Occipital lobe (tissue), 2 donors: ENCODE measurements around the gene ALDH18A1. TPM values are rescaled to one million over a fixed set of nuclear protein-coding genes. Genes with fewer than 3 reads are reported as not detected.
"Not testable (repeated sequence)": the region's sequence is repeated elsewhere in the genome, so short reads cannot be mapped to it uniquely, and the experiment has no call there.

Experiments used
- DNase-seq: peaks from one replicate; lab custom pipeline; 2025; lab: John Stamatoyannopoulos, UW
- total RNA-seq: library from RNA; depleted of rRNA; stranded (reverse); fragments of >200 nt; gene quantifications from one replicate; pipeline ENCODE4 v1.2.3, GENCODE V29; 2014

Gene ALDH18A1
- total RNA-seq, 1 donor from 2014 or later, result 39.8 TPM

- no peak for DNase-seq
Observed at GRCh38 chr10:95650232-95650631, 6.3 kb downstream of the ALDH18A1 start.

DNA sequence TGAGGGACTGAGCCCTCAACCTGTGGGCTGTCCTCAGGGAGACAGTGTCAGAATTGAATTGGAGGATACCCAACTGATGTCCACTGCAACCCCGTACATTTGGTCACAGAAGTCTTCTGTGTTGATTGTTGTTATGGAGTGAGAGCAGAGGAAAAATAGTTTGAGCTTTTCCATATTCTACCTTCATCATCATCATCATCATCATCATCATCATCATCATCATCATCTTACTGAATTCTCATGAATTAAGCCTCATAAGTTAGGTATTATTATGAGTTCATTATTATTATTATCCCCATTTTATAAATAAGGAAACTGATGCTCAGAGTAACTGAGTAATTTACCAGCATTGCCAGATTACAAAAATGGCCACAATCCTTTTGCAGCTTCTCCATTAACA lies 8.4 kb downstream of the ALDH18A1 start:
- no peak for DNase-seq

GRCh38 chr10:95646160-95646559 lies 10.4 kb downstream of the ALDH18A1 start:
- DNase-seq, result no peak

DNA sequence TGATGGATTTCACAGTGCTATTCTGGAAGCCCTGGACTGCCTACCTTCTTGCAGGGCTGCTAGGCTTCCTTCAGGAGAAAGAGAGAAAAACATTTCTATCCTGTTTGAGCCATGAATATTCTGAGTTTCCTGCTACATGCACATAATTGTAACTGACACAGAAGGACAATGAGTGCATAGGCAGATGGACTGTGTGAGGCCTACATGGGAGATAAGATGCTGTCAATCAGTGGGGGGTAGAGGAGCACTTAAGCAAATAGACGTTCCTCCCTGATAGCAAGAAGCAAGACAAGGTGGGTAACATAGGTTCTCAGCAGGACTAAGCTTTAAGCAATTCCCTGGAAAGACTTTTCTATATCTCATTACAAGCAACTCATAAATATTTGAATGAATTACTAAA lies 11.6 kb downstream of the ALDH18A1 start:
- no peak for DNase-seq

- no peak for DNase-seq
Observed at GRCh38 chr10:95640891-95641315, 15.6 kb downstream of the ALDH18A1 start.

GRCh38 chr10:95637911-95638310 lies 18.6 kb downstream of the ALDH18A1 start:
- no peak for DNase-seq

- DNase-seq, result no peak
Observed at GRCh38 chr10:95637140-95637539, 19.4 kb downstream of the ALDH18A1 start.

DNA sequence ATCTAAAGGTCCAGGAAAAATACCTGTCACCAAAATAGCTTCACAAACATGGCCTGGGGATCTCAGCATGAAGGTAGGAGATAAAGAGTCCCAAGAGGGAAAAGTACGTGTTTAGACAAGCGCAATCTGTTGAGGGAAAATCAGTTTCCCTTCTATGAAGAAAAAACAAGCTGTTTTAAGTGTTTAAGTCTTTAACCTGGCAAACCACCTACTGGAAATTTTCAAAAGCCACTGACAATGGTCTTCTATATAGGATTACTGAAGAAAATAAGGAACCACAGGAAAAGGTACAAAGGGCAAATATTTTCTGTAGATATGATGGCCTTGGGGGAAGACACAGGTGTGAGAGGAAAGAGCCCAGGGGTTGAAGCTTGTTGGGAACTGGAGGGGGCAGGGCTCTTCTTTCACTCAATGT lies 21.2 kb downstream of the ALDH18A1 start:
- no peak for DNase-seq

DNA sequence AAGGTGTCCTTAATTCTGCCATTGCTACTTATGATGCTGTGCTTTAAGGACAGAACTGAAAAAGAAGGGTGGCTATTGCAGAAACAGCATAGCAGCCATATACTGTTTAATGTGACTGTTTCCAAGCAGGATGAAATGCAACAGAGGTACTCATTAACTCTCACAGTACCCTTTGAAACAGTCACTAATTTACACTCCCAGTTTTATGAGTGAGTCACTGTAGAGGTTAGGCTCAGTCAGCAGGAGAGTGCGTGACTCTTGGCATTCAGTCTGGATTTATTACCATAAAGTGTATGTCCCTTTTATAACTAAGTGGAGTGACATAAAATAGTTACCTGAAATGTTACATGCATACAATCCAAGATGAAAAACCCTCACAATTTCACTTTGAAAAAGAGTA lies 27.7 kb downstream of the ALDH18A1 start:
- DNase-seq, result no peak

DNA sequence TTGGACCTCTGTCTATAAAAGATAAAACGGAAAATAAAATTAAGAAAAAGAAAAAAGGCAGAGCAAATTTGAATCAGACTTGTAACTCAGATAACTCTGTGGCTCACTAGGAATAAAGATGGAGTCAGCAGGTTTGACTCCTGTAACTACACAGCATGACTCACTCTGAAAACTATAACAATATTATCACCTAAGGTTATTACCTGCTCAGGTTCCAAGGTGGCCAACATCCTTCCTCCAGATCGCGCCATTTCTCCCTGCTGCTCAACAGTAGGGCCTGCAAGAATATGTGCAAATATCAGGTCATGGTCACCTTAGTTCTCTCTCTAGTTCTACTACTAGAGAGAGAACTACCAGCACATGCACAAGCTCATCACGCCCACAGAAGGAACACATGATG lies 30.0 kb downstream of the ALDH18A1 start:
- DNase-seq, result no peak

DNA sequence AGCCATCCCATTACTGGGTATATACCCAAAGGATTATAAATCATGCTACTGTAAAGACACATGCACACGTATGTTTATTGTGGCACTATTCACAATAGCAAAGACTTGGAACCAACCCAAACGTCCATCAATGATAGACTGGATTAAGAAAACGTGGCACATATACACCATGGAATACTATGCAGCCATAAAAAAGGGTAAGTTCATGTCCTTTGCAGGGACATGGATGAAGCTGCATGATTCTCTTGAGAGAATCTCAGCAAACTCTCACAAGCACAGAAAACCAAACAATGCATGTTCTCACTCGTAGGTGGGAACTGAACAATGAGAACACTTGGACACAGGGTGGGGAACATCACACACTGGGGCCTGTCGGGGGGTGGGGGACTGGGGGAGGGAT lies 36.1 kb downstream of the ALDH18A1 start:
- not testable (repeated sequence) for DNase-seq

DNA sequence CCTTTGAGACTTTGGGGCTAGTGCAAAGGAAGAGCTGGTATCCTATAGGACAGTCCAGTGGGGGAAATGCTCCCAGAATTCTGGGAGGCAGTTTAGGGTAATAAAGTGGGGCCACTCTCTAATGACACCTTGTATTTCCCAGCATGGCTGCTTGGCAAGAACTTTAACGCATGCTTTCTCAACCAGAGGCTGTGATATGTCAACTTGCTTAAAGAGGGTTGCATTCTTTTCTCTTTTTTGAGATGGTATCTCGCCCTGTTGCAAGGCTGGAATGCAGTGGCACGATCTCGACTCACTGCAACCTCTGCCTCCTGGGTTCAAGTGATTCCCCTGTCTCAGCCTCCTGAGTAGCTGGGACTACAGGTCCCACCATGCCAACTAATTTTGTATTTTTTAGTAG lies 38.4 kb downstream of the ALDH18A1 start:
- DNase-seq, result no peak

DNA sequence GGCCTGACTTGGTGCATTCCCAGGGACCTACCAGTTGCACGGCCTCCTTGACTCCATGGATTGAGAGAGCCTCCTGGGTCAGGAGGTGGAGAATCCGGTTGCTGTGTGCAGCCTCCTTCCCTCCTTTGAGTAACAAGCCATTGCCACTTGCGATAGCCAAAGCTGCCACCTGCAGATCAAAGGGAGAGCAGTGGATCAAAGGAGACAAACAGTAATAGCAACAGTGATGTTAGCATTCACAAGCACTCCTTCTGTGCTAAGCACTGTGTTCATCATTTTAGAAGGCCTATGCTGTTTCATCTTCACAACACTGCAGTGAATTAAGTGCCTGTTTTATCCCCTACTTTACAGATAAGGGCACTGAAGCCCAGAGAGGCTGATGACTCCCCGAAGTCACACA lies 40.1 kb downstream of the ALDH18A1 start:
- DNase-seq, result no peak

GRCh38 chr10:95613330-95613729 lies 43.2 kb downstream of the ALDH18A1 start:
- DNase-seq, result no peak

GRCh38 chr10:95610727-95611126 lies 45.8 kb downstream of the ALDH18A1 start:
- no peak for DNase-seq

GRCh38 chr10:95606922-95607321 lies 49.6 kb downstream of the ALDH18A1 start:
- DNase-seq, result no peak

GRCh38 chr10:95605163-95605562 lies 51.3 kb downstream of the ALDH18A1 start:
- no peak for DNase-seq

- no peak for DNase-seq
Observed at GRCh38 chr10:95604630-95605029, 51.9 kb downstream of the ALDH18A1 start.

DNA sequence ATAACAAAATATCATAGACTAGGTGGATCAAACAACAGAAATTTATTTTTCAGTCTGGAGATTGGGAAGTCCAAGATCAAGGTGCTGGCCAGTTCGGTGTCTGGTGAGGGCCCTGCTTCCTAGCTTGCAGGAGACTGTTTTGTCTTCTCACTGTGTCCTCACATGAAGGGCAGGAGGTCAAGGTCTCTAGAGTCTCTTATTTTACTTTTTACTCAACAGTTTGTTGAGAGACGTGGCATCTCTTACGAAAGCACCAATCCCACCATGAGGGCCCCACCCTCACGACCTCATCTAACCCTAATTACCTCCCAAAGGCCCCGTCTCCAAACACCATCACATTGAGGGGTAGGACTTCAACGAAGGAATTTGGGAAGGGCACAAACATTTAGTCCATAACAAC lies 54.1 kb downstream of the ALDH18A1 start:
- no peak for DNase-seq

DNA sequence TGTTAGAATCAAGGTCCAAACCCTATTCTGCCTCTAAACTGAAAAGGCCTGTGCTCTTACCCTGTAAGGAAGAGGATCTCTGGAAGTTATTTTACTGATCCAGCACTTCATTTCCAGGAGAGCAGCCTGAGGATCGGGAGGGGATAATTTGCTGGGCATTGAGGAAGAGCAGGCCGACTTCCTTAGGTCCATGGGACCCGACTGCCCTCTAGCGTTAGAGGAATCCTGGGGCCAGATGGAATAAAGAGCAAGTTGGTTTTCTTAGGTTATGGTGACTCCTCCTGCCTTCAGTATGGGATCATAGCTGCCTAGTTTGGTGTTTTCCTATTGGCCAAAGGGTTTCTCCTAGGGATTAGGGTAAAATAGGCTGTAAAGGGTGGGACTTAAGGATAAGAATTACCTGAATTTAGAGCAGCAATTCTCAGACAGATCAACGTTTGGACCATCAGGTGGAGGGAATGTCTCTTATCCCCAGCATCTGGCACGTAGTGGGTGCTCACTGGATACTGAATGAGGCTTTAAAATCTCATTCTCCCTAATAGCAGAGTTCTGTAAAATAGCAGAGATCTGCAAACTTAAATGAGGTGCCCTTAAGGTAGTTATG lies 55.3 kb downstream of the ALDH18A1 start:
- peak; percentile 50 for DNase-seq

DNA sequence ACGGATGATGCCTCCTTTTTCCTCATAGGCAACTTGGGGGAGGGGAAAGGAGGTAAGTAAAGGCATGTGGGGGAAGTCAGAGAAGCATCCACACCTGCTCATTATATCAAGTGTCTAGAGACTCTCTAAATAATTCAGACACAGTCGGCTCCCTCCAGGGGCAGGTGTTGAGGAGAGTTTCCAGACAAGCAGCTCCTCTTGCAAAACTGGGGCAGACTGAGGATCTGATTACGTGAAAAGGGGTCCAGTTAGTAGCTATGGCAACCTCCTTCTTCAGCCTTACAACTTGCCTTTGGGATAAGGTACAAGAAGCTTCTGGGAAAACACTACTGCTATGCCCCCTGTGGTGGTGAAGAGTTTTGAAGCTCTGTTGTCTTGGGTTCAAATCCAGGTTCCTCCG lies 56.4 kb downstream of the ALDH18A1 start:
- DNase-seq, result no peak

DNA sequence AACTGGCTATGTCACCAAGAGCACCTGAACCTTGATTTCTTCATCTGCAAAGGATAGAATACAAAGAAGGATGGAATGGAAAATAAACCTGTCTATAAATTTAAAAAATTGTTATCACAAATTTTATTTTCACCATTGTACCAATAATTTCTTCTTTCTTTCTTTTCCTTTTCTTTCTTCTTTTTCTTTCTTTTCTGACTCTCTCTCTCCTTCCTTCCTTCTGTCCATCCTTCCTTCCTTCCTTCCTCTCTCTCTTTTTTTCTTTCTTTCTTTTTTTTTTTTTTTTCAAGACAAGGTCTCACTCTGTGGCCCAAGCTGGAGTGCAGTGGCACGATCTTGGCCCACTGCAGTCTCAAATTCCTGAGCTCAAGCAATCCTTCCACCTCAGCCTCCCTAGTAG lies 58.7 kb downstream of the ALDH18A1 start:
- DNase-seq, result no peak

DNA sequence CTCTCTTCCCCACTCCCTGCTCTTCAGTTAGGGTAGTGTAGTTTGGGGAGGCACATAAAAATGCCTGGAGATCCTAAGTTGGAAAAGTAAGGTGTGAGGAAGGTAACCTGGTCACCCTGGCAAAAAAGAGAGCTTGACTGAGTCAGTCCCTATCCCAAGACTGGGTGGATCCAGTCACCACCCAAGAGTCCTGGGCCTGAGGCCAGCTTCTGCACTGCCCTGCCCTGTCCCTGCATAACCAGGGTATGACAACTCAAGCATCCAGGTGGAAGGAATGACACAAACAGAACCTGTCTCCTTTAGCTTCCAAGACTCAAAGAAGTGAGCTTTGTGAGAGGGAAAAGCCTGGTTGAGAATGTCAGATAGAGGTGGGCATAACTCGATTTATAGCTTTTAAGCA lies 68.5 kb downstream of the ALDH18A1 start:
- no peak for DNase-seq
